Choroid plexus epithelial cell (primary cell): ENCODE data around the gene WT1.
A peak's percentile ranks its signal among the peaks of the same experiment; 100 is the strongest.

ENCODE experiments used
- DNase-seq: peaks from one replicate; pipeline ENCODE4 v3.0.0-alpha.2; 2010; ENCODE audit warnings: low read depth
- H3K4me3 ChIP-seq: 2 replicates; pipeline ENCODE4 v1.5.1; 2011; ENCODE audit warnings: low read depth, mild to moderate bottlenecking, control low read depth, low read length, moderate library complexity
- CTCF ChIP-seq: conservative IDR thresholded peaks from 2 replicates; pipeline ENCODE4 v1.5.1; 2011; ENCODE audit warnings: low read depth, mild to moderate bottlenecking, control low read depth, inconsistent platforms, low read length, moderate library complexity

The WT1 gene

GRCh38 chr11:32434356-32435151 lies 785 bp downstream of the WT1 start:
- H3K4me3 ChIP-seq = no peak overlapping the region
- no peak for DNase-seq
- TF ChIP-seq CTCF = no peak

- no peak overlapping the region for H3K4me3 ChIP-seq
- no peak for DNase-seq
- no peak for TF ChIP-seq CTCF
These were observed 1.4 kb downstream of the WT1 start for GRCh38 chr11:32433914-32434355.

- no peak overlapping the region for H3K4me3 ChIP-seq
- TF ChIP-seq CTCF = no peak
- no peak for DNase-seq
These were observed 2.0 kb downstream of the WT1 start for GRCh38 chr11:32433101-32433913.

- no peak for TF ChIP-seq CTCF
- H3K4me3 ChIP-seq = no peak overlapping the region
- DNase-seq = no peak
These were observed 2.8 kb downstream of the WT1 start for GRCh38 chr11:32432565-32432964.

GRCh38 chr11:32430568-32431381 lies 4.6 kb downstream of the WT1 start:
- no peak for DNase-seq
- no peak overlapping the region for H3K4me3 ChIP-seq
- TF ChIP-seq CTCF = peak; percentile 28

GRCh38 chr11:32429477-32429876 lies 5.9 kb downstream of the WT1 start:
- DNase-seq = no peak
- H3K4me3 ChIP-seq = no peak overlapping the region
- TF ChIP-seq CTCF = no peak
